GM18502 (cell line): ENCODE data around the gene LMBR1.

Experiments used
- ATAC-seq: cut with Tn5 transposase; IDR thresholded peaks from one replicate; pipeline ENCODE4 v1.9.1; 2021; ENCODE audit warnings: mild to moderate bottlenecking; ENCODE audit not compliant: unreplicated experiment, poor library complexity

LMBR1 gene

GRCh38 chr7:156766666-156767065 is 126.3 kb downstream of the LMBR1 start:
- no peak for ATAC-seq

GRCh38 chr7:156765901-156766656 is 126.9 kb downstream of the LMBR1 start:
- no peak for ATAC-seq

DNA sequence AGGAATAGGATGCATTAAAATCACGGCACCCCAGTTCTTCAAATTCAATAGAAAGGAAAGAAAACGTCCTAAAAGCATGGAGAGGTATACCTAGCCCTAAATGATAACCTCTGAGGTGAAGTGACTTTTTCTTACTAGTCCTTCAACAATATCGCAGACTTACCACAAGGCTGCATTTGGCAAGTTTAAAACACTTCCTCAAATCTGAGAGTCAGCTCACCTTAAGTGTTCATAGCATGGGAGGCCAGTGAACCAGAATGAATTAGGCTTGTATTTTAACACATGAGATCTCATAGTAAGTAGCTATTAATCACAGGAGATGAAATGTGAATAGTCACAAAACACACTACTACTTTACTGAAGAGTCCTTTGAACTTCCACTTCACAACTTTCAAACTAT is 128.2 kb downstream of the LMBR1 start:
- ATAC-seq = no peak

DNA sequence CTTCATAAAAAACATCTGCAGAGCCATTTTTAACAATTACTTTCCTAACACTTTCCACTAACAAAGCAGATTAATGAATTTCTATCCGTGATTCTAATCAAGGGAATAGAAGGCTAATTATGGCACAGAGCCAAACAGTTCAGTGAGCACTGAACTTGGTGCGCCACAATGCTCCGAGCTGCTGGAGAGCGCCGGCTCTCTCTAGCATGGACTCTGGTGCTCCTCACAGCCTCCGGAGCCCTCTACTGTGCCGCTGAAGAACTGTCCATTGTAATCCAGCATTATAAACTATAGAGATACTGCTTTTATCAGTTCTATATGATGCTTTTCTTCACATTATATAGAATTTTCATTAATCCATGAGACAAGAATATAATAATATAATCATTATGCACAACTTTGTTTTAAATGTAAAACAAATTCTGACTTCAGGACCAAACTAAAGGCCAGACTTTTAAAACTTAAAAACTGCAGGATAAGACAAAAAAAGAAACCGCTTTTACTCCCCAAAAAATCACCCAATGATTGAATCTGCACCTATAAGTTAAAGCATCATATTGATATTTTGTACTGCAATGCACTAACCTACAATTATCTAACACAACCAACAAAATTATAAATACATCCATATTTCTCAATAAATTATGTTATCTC is 128.8 kb downstream of the LMBR1 start:
- ATAC-seq = peak; percentile 84

- no peak for ATAC-seq
These were observed 133.3 kb downstream of the LMBR1 start for GRCh38 chr7:156759579-156760202.

- no peak for ATAC-seq
These were observed 133.8 kb downstream of the LMBR1 start for GRCh38 chr7:156759143-156759542.

DNA sequence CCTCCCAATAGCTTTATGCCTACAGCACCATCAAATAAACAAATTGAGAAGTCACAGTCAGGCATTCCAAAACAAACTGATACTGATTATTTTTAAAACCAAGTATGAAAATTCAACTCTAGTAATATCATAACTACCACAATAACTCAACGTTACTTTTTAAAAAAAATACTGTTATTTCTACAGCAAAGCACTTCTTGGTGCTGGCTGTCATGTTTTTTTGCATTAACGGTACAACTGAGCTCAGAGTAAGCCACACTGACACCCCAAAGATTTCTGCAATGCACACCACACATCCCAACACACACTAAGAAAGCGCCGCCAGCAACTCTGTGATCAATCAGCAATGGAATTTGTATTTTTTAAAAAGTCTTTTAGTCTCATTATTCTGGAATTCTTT is 138.8 kb downstream of the LMBR1 start:
- ATAC-seq = no peak

- no peak for ATAC-seq
These were observed 139.4 kb downstream of the LMBR1 start for GRCh38 chr7:156753630-156754029.

- no peak for ATAC-seq
These were observed 139.8 kb downstream of the LMBR1 start for GRCh38 chr7:156753229-156753560.

DNA sequence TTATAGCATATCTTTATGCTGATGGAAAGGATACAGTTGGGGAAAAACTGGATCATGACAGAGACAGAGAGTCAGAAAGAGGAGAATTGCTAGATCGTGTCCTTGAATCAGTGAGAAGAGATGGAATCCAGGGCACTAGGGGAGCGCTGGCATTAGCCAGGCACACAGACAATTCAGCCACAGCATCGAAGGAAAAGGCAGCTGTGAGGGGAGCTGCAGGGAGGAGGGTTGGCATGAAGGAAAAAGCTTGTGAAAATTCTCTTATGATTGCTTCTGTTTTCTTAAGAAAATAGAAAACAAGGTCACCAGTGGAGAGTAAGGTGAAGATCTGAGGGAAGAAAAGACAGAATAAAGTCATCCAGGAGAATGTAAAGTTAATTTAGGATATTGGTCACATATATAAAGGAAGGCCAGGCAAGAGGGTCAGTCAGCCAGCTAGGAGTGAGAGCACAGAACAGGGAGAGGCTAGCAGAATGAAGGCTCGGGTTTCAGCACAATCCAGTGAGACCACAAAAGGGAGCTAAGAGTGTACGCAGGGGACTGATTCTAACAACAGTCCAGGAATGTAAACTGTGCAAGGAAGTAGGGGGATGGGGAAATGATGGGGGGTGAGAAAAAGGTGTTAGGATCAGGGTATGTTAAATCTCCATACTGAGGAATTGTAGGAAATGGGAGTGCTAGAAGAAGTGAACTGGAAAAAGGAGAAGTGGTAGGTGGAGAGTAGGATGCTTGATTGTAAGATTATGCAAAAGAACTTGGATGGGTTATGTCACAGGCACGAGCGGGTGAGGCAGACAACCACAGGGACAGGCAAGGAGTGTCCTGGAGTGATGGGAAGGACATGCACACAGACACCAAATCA is 140.4 kb downstream of the LMBR1 start:
- no peak for ATAC-seq

DNA sequence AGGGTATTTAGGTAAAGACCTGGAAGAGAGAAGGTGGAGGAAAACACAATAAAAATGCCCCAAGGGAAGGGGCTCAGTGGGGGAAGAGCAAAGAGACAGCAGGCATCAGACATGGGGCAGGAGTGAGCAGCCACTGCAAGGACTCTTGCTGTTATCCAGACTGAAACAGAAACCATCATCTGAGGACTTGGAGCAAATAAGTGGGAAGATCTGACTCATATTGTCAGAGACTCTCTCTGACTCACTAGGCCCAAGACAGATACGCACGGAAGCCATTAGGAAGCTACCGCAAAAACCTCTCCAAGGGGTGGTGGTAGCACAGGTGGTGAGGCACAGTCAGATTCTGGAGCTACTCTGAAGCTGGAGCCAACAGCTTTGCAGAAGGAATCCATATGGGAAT is 141.7 kb downstream of the LMBR1 start:
- peak; percentile 87 for ATAC-seq

DNA sequence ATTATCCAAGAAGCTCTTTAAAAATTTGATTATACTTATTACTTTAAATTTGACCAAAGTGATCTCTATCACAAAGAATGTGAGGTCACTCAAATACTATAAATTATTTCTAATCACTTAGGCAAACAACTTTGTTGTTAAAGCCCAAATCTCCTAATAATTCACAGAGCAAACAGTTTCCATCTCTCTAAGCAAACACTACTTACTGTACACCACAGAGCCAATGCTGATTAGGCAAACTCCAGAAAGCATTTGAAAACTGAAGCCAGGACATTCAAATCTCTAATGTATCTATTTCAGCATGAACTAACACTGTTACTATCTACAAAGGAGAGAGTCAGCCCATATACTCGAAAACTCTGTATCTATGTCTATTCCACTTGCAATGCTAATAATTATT is 145.3 kb downstream of the LMBR1 start:
- ATAC-seq = no peak

GRCh38 chr7:156746891-156747290 is 146.1 kb downstream of the LMBR1 start:
- ATAC-seq = no peak

DNA sequence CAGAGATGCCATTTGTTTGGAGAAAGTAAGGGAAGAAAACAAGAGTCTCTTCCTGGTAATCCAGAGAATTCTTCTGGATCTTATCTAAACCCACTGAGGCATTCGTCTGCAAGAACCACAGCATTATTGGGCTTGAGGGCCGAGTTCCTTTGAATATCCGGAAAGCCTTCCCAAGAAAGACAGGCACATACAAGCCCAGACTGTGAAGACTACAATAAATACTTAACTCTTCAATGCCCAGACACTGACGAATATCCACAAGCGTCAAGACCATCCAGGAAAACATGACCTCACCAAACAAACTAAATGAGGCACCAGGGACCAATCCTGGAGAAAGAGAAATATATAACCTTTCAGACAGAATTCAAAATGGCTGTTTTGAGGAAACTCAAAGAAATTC is 153.4 kb downstream of the LMBR1 start:
- no peak for ATAC-seq

- no peak for ATAC-seq
These were observed 157.1 kb downstream of the LMBR1 start for GRCh38 chr7:156735851-156736250.

- no peak for ATAC-seq
These were observed 159.3 kb downstream of the LMBR1 start for GRCh38 chr7:156733638-156734037.

- no peak for ATAC-seq
These were observed 160.8 kb downstream of the LMBR1 start for GRCh38 chr7:156732091-156732625.

GRCh38 chr7:156731651-156732050 is 161.3 kb downstream of the LMBR1 start:
- ATAC-seq = no peak

GRCh38 chr7:156725936-156726335 is 167.0 kb downstream of the LMBR1 start:
- no peak for ATAC-seq

DNA sequence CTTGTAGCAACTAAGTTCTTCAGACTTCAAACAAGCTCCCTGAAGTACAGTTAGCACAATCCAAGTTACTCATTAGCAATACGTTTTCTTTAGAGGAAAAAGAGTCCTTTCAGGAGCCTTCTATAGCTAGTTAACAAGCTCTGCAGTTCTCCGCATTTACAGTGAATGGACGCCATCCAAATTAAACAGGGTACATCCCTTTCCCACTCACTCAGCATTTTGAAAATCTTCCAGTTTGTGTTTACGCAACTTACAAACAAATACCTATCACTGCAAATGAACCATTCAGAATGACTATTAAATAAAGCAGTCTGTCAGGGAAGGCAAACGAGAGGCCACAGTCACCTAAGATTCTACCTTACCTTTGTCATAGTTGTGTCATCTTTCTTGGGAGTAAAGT is 167.9 kb downstream of the LMBR1 start:
- no peak for ATAC-seq
